Measurements from ENCODE around the gene LNX1. TPM values are rescaled to one million over a fixed set of nuclear protein-coding genes. Genes with fewer than 3 reads are reported as not detected.

Gene LNX1
- total and polyA plus RNA-seq, 9 of the 15 experiments (the other 6 are each of a cell fraction or from before 2014, with no cell fraction given), result 0.40 to 3.6 (median 2.2) TPM

- TF ChIP-seq SMARCE1 (IDR thresholded peaks at IDR 0.05) (peak; percentile 56), DNMT1 (IDR thresholded peaks at IDR 0.05) (no peak), BACH1 (tag; IDR thresholded peaks at IDR 0.05) (no peak), FIP1L1 (IDR thresholded peaks at IDR 0.05; ENCODE audit: low read depth, low read length, poor library complexity, severe bottlenecking) (no peak), POLR2A (conservative IDR thresholded peaks at IDR 0.05) (no peak; the same call in 1 of the 2 replicates), POLR2B (IDR thresholded peaks at IDR 0.05; ENCODE audit: low read depth, partially characterized antibody) (no peak), ZNF347 (CRISPR knock-in tag; IDR thresholded peaks at IDR 0.05; ENCODE audit: low read depth) (no peak), TFAP4 (CRISPR knock-in tag; IDR thresholded peaks at IDR 0.05; ENCODE audit: borderline replicate concordance) (peak; percentile 31; the same call in 1 of the 2 replicates), ZNF146 (CRISPR knock-in tag; IDR thresholded peaks at IDR 0.05; ENCODE audit: unreplicated experiment) (no peak), MEIS2 (IDR thresholded peaks at IDR 0.05; ENCODE audit: partially characterized antibody) (peak; percentile 65), ZNF121 (CRISPR knock-in tag; conservative IDR thresholded peaks at IDR 0.05) (no peak), DIDO1 (tag; IDR thresholded peaks at IDR 0.05; ENCODE audit: low read depth) (no peak), RBFOX2 (IDR thresholded peaks at IDR 0.05; ENCODE audit: low read depth, low read length) (peak; percentile 43), OTX1 (CRISPR knock-in tag; IDR thresholded peaks at IDR 0.05) (no peak), NFE2 (IDR thresholded peaks at IDR 0.05; ENCODE audit: low read depth) (peak; percentile 55; the same call in 1 of the 2 replicates), HES1 (IDR thresholded peaks at IDR 0.05; ENCODE audit: low read depth) (no peak), SAP30 (IDR thresholded peaks at IDR 0.05; ENCODE audit: borderline replicate concordance, insufficient read depth, low read depth, low read length, poor library complexity, severe bottlenecking) (no peak), E2F5 (CRISPR knock-in tag; IDR thresholded peaks at IDR 0.05) (no peak), MAZ (CRISPR knock-in tag; conservative IDR thresholded peaks at IDR 0.05 in 1 of 2, IDR thresholded peaks at IDR 0.05 in 1 of 2) (peak; percentile 18 to 76; a peak in 2 of 4 replicates), U2AF2 (optimal IDR thresholded peaks at IDR 0.05; ENCODE audit: low read depth, low read length) (no peak), PRDM10 (IDR thresholded peaks at IDR 0.05; ENCODE audit: partially characterized antibody) (peak; percentile 58), ZFX (CRISPR knock-in tag; IDR thresholded peaks at IDR 0.05) (peak; percentile 22; the same call in 1 of the 2 replicates)
These were observed 1.6 kb upstream of the LNX1 start (continued) for GRCh38 chr4:53592686-53593501.
